IPS-NIHi11 (cell line): ENCODE results near the gene BEX1.
"Not testable (repeated sequence)": the region's sequence is repeated elsewhere in the genome, so short reads cannot be mapped to it uniquely, and the experiment has no call there.

ENCODE experiments used
- DNase-seq: peaks from one replicate; pipeline ENCODE4 v3.0.0; 2012; ENCODE audit warnings: mixed read lengths, low spot score

BEX1 gene

GRCh38 chrX:103063918-103064434 is at the start of gene BEX1:
Gene BEX1, minus strand, starts transcription at chrX:103064171. Its CDS starts 897 bp downstream, at chrX:103063274.
- DNase-seq = peak; percentile 62

- DNase-seq = not testable (repeated sequence)
Measured at GRCh38 chrX:103109497-103109896, 45.5 kb upstream of the BEX1 start.

- no peak for DNase-seq
Measured at GRCh38 chrX:103107836-103108235, 43.9 kb upstream of the BEX1 start.

- not testable (repeated sequence) for DNase-seq
Measured at GRCh38 chrX:103107227-103107737, 43.3 kb upstream of the BEX1 start.

- not testable (repeated sequence) for DNase-seq
Measured at GRCh38 chrX:103104370-103104769, 40.4 kb upstream of the BEX1 start.

- not testable (repeated sequence) for DNase-seq
Measured at GRCh38 chrX:103103866-103104265, 39.9 kb upstream of the BEX1 start.

GRCh38 chrX:103101299-103102042 is 37.5 kb upstream of the BEX1 start:
- DNase-seq = no peak

- no peak for DNase-seq
Measured at GRCh38 chrX:103100484-103100883, 36.5 kb upstream of the BEX1 start.

- no peak for DNase-seq
Measured at GRCh38 chrX:103099691-103100090, 35.7 kb upstream of the BEX1 start.

GRCh38 chrX:103098488-103098887 is 34.5 kb upstream of the BEX1 start:
- DNase-seq = no peak

GRCh38 chrX:103092942-103093341 is 29.0 kb upstream of the BEX1 start, which contains the start of gene NXF3:
Gene NXF3, minus strand, starts transcription at chrX:103093143. Its CDS starts 120 bp downstream, at chrX:103093023.
- DNase-seq = no peak

- no peak for DNase-seq
Measured at GRCh38 chrX:103081051-103081450, 17.1 kb upstream of the BEX1 start.

GRCh38 chrX:103073467-103073866 is 9.5 kb upstream of the BEX1 start:
- DNase-seq = no peak

- no peak for DNase-seq
Measured at GRCh38 chrX:103066606-103067005, 2.6 kb upstream of the BEX1 start.

- peak; percentile 40 for DNase-seq
Measured at GRCh38 chrX:103063191-103063845, 653 bp downstream of the BEX1 start.

- no peak for DNase-seq
Measured at GRCh38 chrX:103061486-103061885, 2.5 kb downstream of the BEX1 start.

- no peak for DNase-seq
Measured at GRCh38 chrX:103056902-103057301, 7.1 kb downstream of the BEX1 start.

- DNase-seq = no peak
Measured at GRCh38 chrX:103052625-103053024, 11.3 kb downstream of the BEX1 start.

- no peak for DNase-seq
Measured at GRCh38 chrX:103051260-103051789, 12.6 kb downstream of the BEX1 start.

- not testable (repeated sequence) for DNase-seq
Measured at GRCh38 chrX:103033371-103033770, 30.6 kb downstream of the BEX1 start.

GRCh38 chrX:103017542-103017941 is 46.4 kb downstream of the BEX1 start:
- peak; percentile 7 for DNase-seq

GRCh38 chrX:103012945-103013344 is 51.0 kb downstream of the BEX1 start:
- DNase-seq = no peak
